ENCODE measurements around the gene DGCR2. TPM values are rescaled to one million over a fixed set of nuclear protein-coding genes. Genes with fewer than 3 reads are reported as not detected.

DGCR2 gene
- polyA plus RNA-seq, 1 donor (not counting 4 experiments of a cell fraction or from before 2014, with no cell fraction given): 23.2 TPM

DNA sequence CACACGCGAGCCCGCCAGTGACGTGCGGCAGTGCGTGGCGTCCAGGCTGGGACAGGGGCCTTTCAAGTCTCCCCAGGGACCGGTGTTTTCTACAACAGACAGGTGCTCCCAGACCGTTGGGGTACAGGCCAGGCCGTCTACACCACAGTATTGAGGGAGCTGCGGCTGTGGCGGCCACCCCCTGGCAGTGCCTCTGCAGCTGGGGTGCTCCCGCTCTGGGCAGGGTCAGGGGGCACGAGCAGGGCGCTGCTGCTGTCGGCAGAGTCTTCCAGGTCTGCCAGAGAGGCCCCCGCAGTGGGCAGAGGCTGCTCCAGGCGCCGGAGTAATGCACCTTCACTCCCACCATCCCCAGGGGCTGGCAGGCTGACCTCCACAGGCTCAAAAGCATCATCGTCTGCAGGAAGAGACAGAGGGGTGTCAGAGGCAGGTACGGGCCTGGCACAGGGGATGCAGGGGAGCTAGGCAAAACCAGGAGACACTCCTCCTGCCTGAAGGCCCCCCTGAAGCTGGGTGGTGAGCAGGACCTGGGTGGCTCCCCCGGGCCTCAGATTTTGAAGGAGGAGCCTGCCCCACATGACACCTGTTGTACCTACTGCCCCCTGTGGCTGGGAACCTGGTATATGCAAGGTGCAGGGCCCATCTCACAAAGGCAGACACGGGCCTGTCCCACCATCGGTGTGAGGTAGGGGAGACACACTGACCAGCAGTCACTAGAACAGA, 83.3 kb downstream of the DGCR2 start:
- FAIRE-seq (no peak), DNase-seq (ENCODE audit: low read depth, low spot score) (no peak)
- H3K36me3 ChIP-seq (ENCODE audit: control insufficient read depth in 2 of 2, extremely low read depth in 1 of 2, insufficient read depth in 2 of 2, low read length in 2 of 2): peaks cover 2 to 27% of the 10 kb centered on the region in 2 experiments
- H2AFZ ChIP-seq (ENCODE audit: control insufficient read depth, low read length): no peak overlapping the region
- no peaks in the 10 kb centered on the region for H3K79me2 ChIP-seq (ENCODE audit: control insufficient read depth, insufficient read depth, low read length)
- no peaks in the 10 kb centered on the region for H3K4me1 ChIP-seq (ENCODE audit: control insufficient read depth, extremely low read depth, insufficient read depth, low read length)
- H3K4me2 ChIP-seq (ENCODE audit: control insufficient read depth, extremely low read depth, insufficient read depth, low read depth, low read length): no peak overlapping the region
- H3K9me3 ChIP-seq (ENCODE audit: control insufficient read depth, low read depth, low read length): no peaks in the 10 kb centered on the region
- dilution Hi-C loops (cut with MboI; ENCODE audit: extremely low pct_ligation_motif_present, low sequenced_read_pairs): no loop called here
- H3K4me3 ChIP-seq (ENCODE audit: control insufficient read depth in 2 of 3, extremely low read depth in 1 of 3, insufficient read depth in 2 of 3, low read depth in 1 of 3, low read length in 3 of 3): no peak overlapping the region
- H3K27ac ChIP-seq (ENCODE audit: control insufficient read depth, insufficient read depth, low read length): no peak overlapping the region
- no peak for TF ChIP-seq CTCF (optimal IDR thresholded peaks at IDR 0.05 in 1 of 3, IDR thresholded peaks at IDR 0.05 in 1 of 3, conservative IDR thresholded peaks at IDR 0.05 in 1 of 3; ENCODE audit: extremely low read depth in 1 of 3, insufficient read depth in 2 of 3, low read length in 3 of 3)
- TF ChIP-seq EZH2 (IDR thresholded peaks at IDR 0.05; ENCODE audit: low read length): no peak
- H3K27me3 ChIP-seq (ENCODE audit: control insufficient read depth, extremely low read depth, insufficient read depth, low read length): no peaks in the 10 kb centered on the region
- peaks cover 8% of the 10 kb centered on the region for H4K20me1 ChIP-seq (ENCODE audit: control insufficient read depth, extremely low read depth, insufficient read depth, low read length)
- no peaks in the 10 kb centered on the region for H3K9me1 ChIP-seq (ENCODE audit: control insufficient read depth, extremely low read depth, insufficient read depth, low read length)
- H3K9ac ChIP-seq (ENCODE audit: control insufficient read depth, extremely low read depth, insufficient read depth, low read length): no peak overlapping the region

DNA sequence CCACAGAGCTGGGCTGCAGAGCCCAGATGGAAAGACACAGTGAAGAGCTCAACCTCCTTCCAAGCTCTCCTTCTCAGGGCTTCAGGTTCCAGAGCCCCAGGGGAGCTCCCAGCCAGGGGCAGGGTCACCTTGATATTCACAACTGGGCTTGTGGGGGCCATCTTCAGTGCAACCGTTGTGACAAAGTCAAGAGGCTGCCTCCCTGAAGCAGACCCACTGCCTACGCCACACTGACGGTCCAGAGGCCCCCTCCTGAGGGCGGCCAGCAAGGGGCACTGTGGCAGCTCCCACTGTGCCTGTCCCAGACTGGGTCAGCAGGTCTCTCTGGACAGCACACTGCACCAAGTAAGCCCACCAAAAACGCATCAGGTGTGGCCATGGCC, 84.1 kb downstream of the DGCR2 start:
- H3K27me3 ChIP-seq (ENCODE audit: control insufficient read depth, extremely low read depth, insufficient read depth, low read length): no peaks in the 10 kb centered on the region
- H3K79me2 ChIP-seq (ENCODE audit: control insufficient read depth, insufficient read depth, low read length): no peaks in the 10 kb centered on the region
- H3K4me2 ChIP-seq (ENCODE audit: control insufficient read depth, extremely low read depth, insufficient read depth, low read depth, low read length): no peak overlapping the region
- no peaks in the 10 kb centered on the region for H3K9me3 ChIP-seq (ENCODE audit: control insufficient read depth, low read depth, low read length)
- no peak for FAIRE-seq
- no peaks in the 10 kb centered on the region for H3K9me1 ChIP-seq (ENCODE audit: control insufficient read depth, extremely low read depth, insufficient read depth, low read length)
- dilution Hi-C loops (cut with MboI; ENCODE audit: extremely low pct_ligation_motif_present, low sequenced_read_pairs): no loop called here
- H4K20me1 ChIP-seq (ENCODE audit: control insufficient read depth, extremely low read depth, insufficient read depth, low read length): peaks cover 8% of the 10 kb centered on the region
- peaks cover 0 to 22% of the 10 kb centered on the region in 2 experiments for H3K36me3 ChIP-seq (ENCODE audit: control insufficient read depth in 2 of 2, extremely low read depth in 1 of 2, insufficient read depth in 2 of 2, low read length in 2 of 2)
- H3K9ac ChIP-seq (ENCODE audit: control insufficient read depth, extremely low read depth, insufficient read depth, low read length): no peak overlapping the region
- no peak for DNase-seq (ENCODE audit: low read depth, low spot score)
- H3K4me3 ChIP-seq (ENCODE audit: control insufficient read depth in 2 of 3, extremely low read depth in 1 of 3, insufficient read depth in 2 of 3, low read depth in 1 of 3, low read length in 3 of 3): no peak overlapping the region
- H3K4me1 ChIP-seq (ENCODE audit: control insufficient read depth, extremely low read depth, insufficient read depth, low read length): no peaks in the 10 kb centered on the region
- H2AFZ ChIP-seq (ENCODE audit: control insufficient read depth, low read length): no peak overlapping the region
- TF ChIP-seq EZH2 (IDR thresholded peaks at IDR 0.05; ENCODE audit: low read length): no peak
- TF ChIP-seq CTCF (optimal IDR thresholded peaks at IDR 0.05 in 1 of 3, IDR thresholded peaks at IDR 0.05 in 1 of 3, conservative IDR thresholded peaks at IDR 0.05 in 1 of 3; ENCODE audit: extremely low read depth in 1 of 3, insufficient read depth in 2 of 3, low read length in 3 of 3): no peak
- no peak overlapping the region for H3K27ac ChIP-seq (ENCODE audit: control insufficient read depth, insufficient read depth, low read length)
